Kidney (tissue), 14 donors: ENCODE results near the gene PHF2. TPM values are rescaled to one million over a fixed set of nuclear protein-coding genes. Genes with fewer than 3 reads are reported as not detected.

Experiments
- DNase-seq, 5 donors: peaks; one replicate each; pipeline ENCODE4 v3.0.0-alpha.2; 2013 to 2020
- FAIRE-seq: peaks from 2 replicates; lab custom pipeline; 2012; peaks lifted over from hg19 to GRCh38; lab: Jason Lieb, UNC
- H3K27ac ChIP-seq, 2 donors: one replicate each; pipeline ENCODE4 v1.7.0; 2013; ENCODE audit warnings: low read depth in 2 of 2, low read length in 2 of 2, inconsistent platforms in 1 of 2
- H3K27me3 ChIP-seq: one replicate; pipeline ENCODE4 v1.7.1; 2013; ENCODE audit warnings: low read length, inconsistent platforms; ENCODE audit not compliant: control insufficient read depth, insufficient read depth
- H3K36me3 ChIP-seq, 3 donors: one replicate each; pipeline versions ENCODE4 v1.7.0 to v1.7.1; 2013; ENCODE audit warnings: low read length in 3 of 3, control low read depth in 1 of 3, inconsistent platforms in 1 of 3; ENCODE audit not compliant: insufficient read depth in 3 of 3, control insufficient read depth in 2 of 3
- H3K4me1 ChIP-seq, 3 donors: one replicate each; pipeline versions ENCODE4 v1.7.0 to v1.7.1; 2013; ENCODE audit warnings: low read length in 3 of 3, inconsistent platforms in 1 of 3, low read depth in 1 of 3; ENCODE audit not compliant: control insufficient read depth in 2 of 3, insufficient read depth in 2 of 3
- H3K4me3 ChIP-seq, 3 donors: one replicate each; pipeline versions ENCODE4 v1.7.0 to v1.8.1; 2013; ENCODE audit warnings: low read length in 3 of 3, control low read depth in 1 of 3, inconsistent platforms in 1 of 3
- H3K9ac ChIP-seq, 3 donors: one replicate each; pipeline versions ENCODE4 v1.7.0 to v1.7.1; 2013; ENCODE audit warnings: low read length in 3 of 3, control low read depth in 1 of 3, inconsistent platforms in 1 of 3
- H3K9me3 ChIP-seq, 3 donors: one replicate each; pipeline versions ENCODE4 v1.7.0 to v1.7.1; 2013; ENCODE audit warnings: low read length in 3 of 3, control low read depth in 1 of 3, inconsistent platforms in 1 of 3; ENCODE audit not compliant: control insufficient read depth in 2 of 3, insufficient read depth in 1 of 3
- intact Hi-C: fragments of 100-400 bp; cut with DNase I; formaldehyde crosslinking; loops from one replicate; pipeline ENCODE4 v1.11.1; 2022
- polyA plus RNA-seq: library from polyadenylated mRNA; stranded (reverse); fragments of 350-450 nt; fragmentation: Illumina TruSeq; extraction: RNeasy Lipid Tissue Mini Kit (QIAGEN cat#74804); gene quantifications from one replicate; pipeline ENCODE4 v1.2.3, GENCODE V29; 2014; ENCODE audit warnings: low read depth, low replicate concordance; ENCODE audit not compliant: insufficient read depth
- total RNA-seq: library from RNA; stranded (reverse); fragmentation: NEBNext Ultra II Directional; extraction: Animal tissue kit (Norgen Biotek cat#: 25700); gene quantifications from one replicate; pipeline ENCODE4 v1.2.1, GENCODE V29; 2021
- TF ChIP-seq, protein P1 (sequence below): IDR thresholded peaks from 3 replicates; pipeline ENCODE4 v1.5.1; 2012; ENCODE audit warnings: mild to moderate bottlenecking, moderate library complexity, borderline replicate concordance; ENCODE audit not compliant: insufficient read depth; ENCODE audit errors: extremely low read depth
- donor health status: control.
- donor health status: control.
- donor health status: control.
- donor health status: control.
- donor health status: control.
- donor health status: DM: yes; HTN: yes; CAD: no.
- donor health status: Normal renal cell carcinoma (clear cell type).

PHF2 gene
- total and polyA plus RNA-seq, 2 donors from 2014 or later = 10.2 to 30.7 TPM

DNA sequence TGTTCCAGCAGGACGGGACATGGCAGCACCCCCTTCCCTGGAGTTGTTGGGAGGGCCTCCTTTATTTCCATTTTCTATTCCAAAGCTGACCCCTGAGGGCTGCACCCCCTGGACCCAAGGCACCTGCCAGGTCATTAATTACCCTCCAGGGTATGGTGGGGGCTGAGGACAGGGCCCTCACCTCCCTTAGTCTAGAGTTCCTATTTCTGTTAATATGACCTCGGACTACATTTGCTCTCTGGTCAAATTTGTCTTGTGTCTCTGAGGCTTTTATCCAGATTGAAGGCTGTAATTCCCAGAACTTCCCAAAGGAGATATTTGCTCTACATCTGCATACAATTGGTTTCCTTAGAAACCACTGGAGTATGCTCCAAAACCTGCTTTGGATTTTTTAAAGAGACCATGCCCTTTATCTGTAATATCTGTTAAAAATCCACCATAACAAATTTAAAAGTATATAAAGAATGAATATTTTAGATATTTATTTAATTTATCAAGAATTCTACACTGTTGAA lies 16.8 kb downstream of the PHF2 start:
- H3K9ac ChIP-seq = no peak overlapping the region
- peak in 1 of 5 donors; percentile 35 for DNase-seq
- peaks cover 0 to 17% (median 4%) of the 10 kb centered on the region in 3 donors for H3K4me1 ChIP-seq
- peaks cover 0 to 2% (median 0%) of the 10 kb centered on the region in 3 donors for H3K36me3 ChIP-seq
- no peak overlapping the region for H3K4me3 ChIP-seq
- TF ChIP-seq, protein P1, sequence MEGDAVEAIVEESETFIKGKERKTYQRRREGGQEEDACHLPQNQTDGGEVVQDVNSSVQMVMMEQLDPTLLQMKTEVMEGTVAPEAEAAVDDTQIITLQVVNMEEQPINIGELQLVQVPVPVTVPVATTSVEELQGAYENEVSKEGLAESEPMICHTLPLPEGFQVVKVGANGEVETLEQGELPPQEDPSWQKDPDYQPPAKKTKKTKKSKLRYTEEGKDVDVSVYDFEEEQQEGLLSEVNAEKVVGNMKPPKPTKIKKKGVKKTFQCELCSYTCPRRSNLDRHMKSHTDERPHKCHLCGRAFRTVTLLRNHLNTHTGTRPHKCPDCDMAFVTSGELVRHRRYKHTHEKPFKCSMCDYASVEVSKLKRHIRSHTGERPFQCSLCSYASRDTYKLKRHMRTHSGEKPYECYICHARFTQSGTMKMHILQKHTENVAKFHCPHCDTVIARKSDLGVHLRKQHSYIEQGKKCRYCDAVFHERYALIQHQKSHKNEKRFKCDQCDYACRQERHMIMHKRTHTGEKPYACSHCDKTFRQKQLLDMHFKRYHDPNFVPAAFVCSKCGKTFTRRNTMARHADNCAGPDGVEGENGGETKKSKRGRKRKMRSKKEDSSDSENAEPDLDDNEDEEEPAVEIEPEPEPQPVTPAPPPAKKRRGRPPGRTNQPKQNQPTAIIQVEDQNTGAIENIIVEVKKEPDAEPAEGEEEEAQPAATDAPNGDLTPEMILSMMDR = no peak
- no peaks in the 10 kb centered on the region for H3K9me3 ChIP-seq
- intact Hi-C loops = no loop called here
- no peak overlapping the region for H3K27ac ChIP-seq
- H3K27me3 ChIP-seq = no peaks in the 10 kb centered on the region
- no peak for FAIRE-seq

DNA sequence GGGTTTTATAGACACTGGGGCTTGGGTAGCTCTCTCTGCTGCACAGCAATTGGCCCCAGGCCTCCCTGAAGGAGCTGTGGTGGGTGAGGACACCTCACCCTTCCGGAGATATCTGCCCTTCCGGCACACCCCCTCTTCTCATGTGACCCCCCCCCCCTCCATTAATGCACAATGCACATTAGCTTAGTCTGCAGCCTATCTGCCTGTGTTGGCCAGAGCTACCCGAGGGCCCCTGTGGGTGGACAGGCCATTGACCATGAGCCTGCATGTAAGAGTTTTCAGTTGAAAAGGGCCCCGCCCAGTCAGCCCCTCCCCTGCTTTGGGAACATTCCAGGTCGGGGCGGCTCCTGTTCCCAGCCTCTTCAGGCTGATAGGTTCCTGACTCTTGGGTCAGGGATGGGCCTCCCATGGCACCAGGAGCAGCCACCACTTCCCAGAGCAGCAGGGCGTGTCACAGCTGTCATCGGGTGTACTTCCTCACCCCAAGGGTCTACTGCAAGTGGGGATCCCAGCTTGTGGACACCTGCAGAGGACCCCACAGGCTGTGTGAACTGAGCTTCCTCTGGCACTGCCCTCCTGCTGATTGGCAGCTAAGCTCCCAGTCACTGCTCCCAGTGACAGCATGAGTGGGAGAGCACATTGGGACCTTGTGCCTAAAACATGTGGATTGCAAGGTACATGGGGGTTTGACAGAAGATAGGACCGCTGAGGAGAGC lies 17.8 kb downstream of the PHF2 start:
- intact Hi-C loops = no loop called here
- Histone ChIP-seq H3K36me3 (peaks cover 0 to 2% (median 0%) of the 10 kb centered on the region in 3 donors), H3K9me3 (no peaks in the 10 kb centered on the region), H3K27ac (no peak overlapping the region), H3K4me3 (no peak overlapping the region), H3K27me3 (no peaks in the 10 kb centered on the region), H3K9ac (no peak overlapping the region), H3K4me1 (peaks cover 0 to 11% (median 8%) of the 10 kb centered on the region in 3 donors)
- TF ChIP-seq, protein P1 = no peak
- peak in 2 of 5 donors; percentile 40 to 65 for DNase-seq
- no peak for FAIRE-seq

DNA sequence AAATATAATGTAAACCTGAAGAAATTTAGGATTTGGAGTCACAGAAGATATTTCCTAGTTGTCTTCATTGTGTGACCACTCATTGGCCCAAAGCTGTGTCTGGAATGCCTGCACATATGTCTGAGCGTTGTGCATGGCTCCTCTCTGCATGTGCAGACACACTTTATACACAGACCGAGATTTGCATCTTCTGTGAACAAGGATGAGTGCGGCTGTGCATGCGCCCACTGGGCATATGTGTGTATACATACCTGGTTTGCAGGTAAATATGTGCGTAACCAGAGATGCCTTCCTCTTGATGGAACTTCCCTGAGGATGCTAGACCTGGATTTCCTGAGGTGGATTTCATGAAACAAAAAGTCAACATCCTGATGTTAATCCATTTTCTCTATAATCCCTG lies 19.1 kb downstream of the PHF2 start:
- intact Hi-C loops = no loop called here

More for the DNA sequence above, 19.1 kb downstream of the PHF2 start:
- no peak overlapping the region for H3K4me3 ChIP-seq
- H3K9me3 ChIP-seq = no peaks in the 10 kb centered on the region
- peaks cover 0 to 7% (median 5%) of the 10 kb centered on the region in 3 donors for H3K4me1 ChIP-seq
- H3K27ac ChIP-seq = no peak overlapping the region
- TF ChIP-seq, protein P1 = no peak
- H3K9ac ChIP-seq = no peak overlapping the region
- FAIRE-seq (no peak), DNase-seq (peak in 1 of 5 donors; percentile 5)
- peaks cover 0 to 2% (median 0%) of the 10 kb centered on the region in 3 donors for H3K36me3 ChIP-seq
- H3K27me3 ChIP-seq = no peaks in the 10 kb centered on the region
